A673 (cell line): Measurements from ENCODE around the gene AKNA.

Experiments used
- EZH2 ChIP-seq: fragments of 200-600 bp; sonication (generic); IDR thresholded peaks from 2 replicates; pipeline ENCODE4 v1.6.1; 2017; ENCODE audit warnings: borderline replicate concordance, low read depth, mild to moderate bottlenecking, mixed read lengths, antibody characterized with exemption, low read length; ENCODE audit not compliant: poor library complexity, severe bottlenecking
- TF ChIP-seq, protein P1 (sequence below): fragments of 300-800, 200-600 bp; sonication (generic); conservative IDR thresholded peaks from 2 replicates; pipeline ENCODE4 v1.5.1; 2017; ENCODE audit warnings: low read depth, mild to moderate bottlenecking, antibody characterized with exemption, low read length, moderate library complexity, mixed read lengths

DNA sequence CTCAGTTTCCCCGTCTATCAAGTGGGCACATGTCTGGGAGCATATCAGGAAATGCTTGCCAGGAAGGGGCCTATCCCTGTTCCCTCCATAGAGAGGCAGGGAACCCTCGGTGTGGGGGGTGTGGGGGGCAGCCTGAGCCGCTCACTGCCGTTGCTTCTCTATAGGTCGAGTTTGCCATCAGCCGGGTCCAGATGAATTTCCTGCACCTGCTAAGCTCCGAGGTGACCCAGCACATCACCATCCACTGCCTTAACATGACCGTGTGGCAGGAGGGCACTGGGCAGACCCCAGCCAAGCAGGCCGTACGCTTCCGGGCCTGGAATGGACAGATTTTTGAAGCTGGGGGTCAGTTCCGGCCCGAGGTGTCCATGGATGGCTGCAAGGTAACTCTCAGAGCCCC, 78.7 kb downstream of the AKNA start:
- TF ChIP-seq, protein P1, sequence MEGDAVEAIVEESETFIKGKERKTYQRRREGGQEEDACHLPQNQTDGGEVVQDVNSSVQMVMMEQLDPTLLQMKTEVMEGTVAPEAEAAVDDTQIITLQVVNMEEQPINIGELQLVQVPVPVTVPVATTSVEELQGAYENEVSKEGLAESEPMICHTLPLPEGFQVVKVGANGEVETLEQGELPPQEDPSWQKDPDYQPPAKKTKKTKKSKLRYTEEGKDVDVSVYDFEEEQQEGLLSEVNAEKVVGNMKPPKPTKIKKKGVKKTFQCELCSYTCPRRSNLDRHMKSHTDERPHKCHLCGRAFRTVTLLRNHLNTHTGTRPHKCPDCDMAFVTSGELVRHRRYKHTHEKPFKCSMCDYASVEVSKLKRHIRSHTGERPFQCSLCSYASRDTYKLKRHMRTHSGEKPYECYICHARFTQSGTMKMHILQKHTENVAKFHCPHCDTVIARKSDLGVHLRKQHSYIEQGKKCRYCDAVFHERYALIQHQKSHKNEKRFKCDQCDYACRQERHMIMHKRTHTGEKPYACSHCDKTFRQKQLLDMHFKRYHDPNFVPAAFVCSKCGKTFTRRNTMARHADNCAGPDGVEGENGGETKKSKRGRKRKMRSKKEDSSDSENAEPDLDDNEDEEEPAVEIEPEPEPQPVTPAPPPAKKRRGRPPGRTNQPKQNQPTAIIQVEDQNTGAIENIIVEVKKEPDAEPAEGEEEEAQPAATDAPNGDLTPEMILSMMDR, result no peak
- TF ChIP-seq EZH2, result no peak
